HUES6 (cell line): ENCODE measurements around the gene ZAR1.

Source experiments
- H3K27ac ChIP-seq: 2 replicates; pipeline ENCODE4 v1.7.0; 2013; ENCODE audit warnings: low read depth, mild to moderate bottlenecking, low read length, inconsistent platforms
- H3K27me3 ChIP-seq: 2 replicates; pipeline ENCODE4 v1.6.1; 2013; ENCODE audit warnings: low read length; ENCODE audit not compliant: control insufficient read depth, insufficient read depth
- H3K36me3 ChIP-seq: 2 replicates; pipeline ENCODE4 v1.6.1; 2013; ENCODE audit warnings: low read length; ENCODE audit not compliant: control insufficient read depth, insufficient read depth
- H3K4me1 ChIP-seq: 2 replicates; pipeline ENCODE4 v1.6.1; 2013; ENCODE audit warnings: low read length; ENCODE audit not compliant: control insufficient read depth, insufficient read depth
- H3K4me3 ChIP-seq: 2 replicates; pipeline ENCODE4 v1.5.1; 2013; ENCODE audit warnings: low read depth, low read length
- H3K9ac ChIP-seq: one replicate; pipeline ENCODE4 v1.6.1; 2013; ENCODE audit warnings: mild to moderate bottlenecking, low read length
- H3K9me3 ChIP-seq: 2 replicates; pipeline ENCODE4 v1.6.1; 2013; ENCODE audit warnings: low read depth, low read length; ENCODE audit not compliant: control insufficient read depth, insufficient read depth

ZAR1 gene

GRCh38 chr4:48467891-48468290 is 22.2 kb upstream of the ZAR1 start:
- no peak overlapping the region for H3K27ac ChIP-seq
- no peaks in the 10 kb centered on the region; the same call in 1 of the 2 replicates for H3K4me1 ChIP-seq
- no peaks in the 10 kb centered on the region for H3K9me3 ChIP-seq
- no peak overlapping the region for H3K4me3 ChIP-seq
- no peaks in the 10 kb centered on the region for H3K27me3 ChIP-seq
- no peak overlapping the region for H3K9ac ChIP-seq
- no peaks in the 10 kb centered on the region for H3K36me3 ChIP-seq

GRCh38 chr4:48470137-48470536 is 19.9 kb upstream of the ZAR1 start:
- Histone ChIP-seq H3K4me3 (no peak overlapping the region), H3K36me3 (no peaks in the 10 kb centered on the region), H3K9ac (no peak overlapping the region), H3K27ac (no peak overlapping the region), H3K4me1 (no peaks in the 10 kb centered on the region; the same call in 1 of the 2 replicates), H3K27me3 (no peaks in the 10 kb centered on the region), H3K9me3 (no peaks in the 10 kb centered on the region)

- H3K9ac ChIP-seq = no peak overlapping the region
- no peaks in the 10 kb centered on the region for H3K36me3 ChIP-seq
- H3K4me3 ChIP-seq = no peak overlapping the region
- no peaks in the 10 kb centered on the region for H3K9me3 ChIP-seq
- H3K27me3 ChIP-seq = no peaks in the 10 kb centered on the region
- no peaks in the 10 kb centered on the region; the same call in 1 of the 2 replicates for H3K4me1 ChIP-seq
- H3K27ac ChIP-seq = no peak overlapping the region
These were observed 19.5 kb upstream of the ZAR1 start for GRCh38 chr4:48470570-48470969.

- Histone ChIP-seq H3K9me3 (no peaks in the 10 kb centered on the region), H3K4me3 (no peak overlapping the region), H3K9ac (no peak overlapping the region), H3K36me3 (no peaks in the 10 kb centered on the region), H3K27ac (no peak overlapping the region), H3K4me1 (no peaks in the 10 kb centered on the region; the same call in 1 of the 2 replicates), H3K27me3 (no peaks in the 10 kb centered on the region)
These were observed 17.3 kb upstream of the ZAR1 start for GRCh38 chr4:48472794-48473193.

GRCh38 chr4:48475770-48476169 is 14.3 kb upstream of the ZAR1 start:
- H3K4me1 ChIP-seq = no peaks in the 10 kb centered on the region
- H3K36me3 ChIP-seq = no peaks in the 10 kb centered on the region

GRCh38 chr4:48478273-48478672 is 11.8 kb upstream of the ZAR1 start:
- no peaks in the 10 kb centered on the region for H3K9me3 ChIP-seq
- H3K27me3 ChIP-seq = peaks cover 20% of the 10 kb centered on the region
- peaks cover 6% of the 10 kb centered on the region; the same call in 1 of the 2 replicates for H3K4me1 ChIP-seq
- H3K27ac ChIP-seq = no peak overlapping the region
- no peak overlapping the region for H3K4me3 ChIP-seq
- no peaks in the 10 kb centered on the region for H3K36me3 ChIP-seq
- no peak overlapping the region for H3K9ac ChIP-seq

More at GRCh38 chr4:48475770-48476169, 14.3 kb upstream of the ZAR1 start:
- no peak overlapping the region for H3K9ac ChIP-seq
- H3K9me3 ChIP-seq = no peaks in the 10 kb centered on the region
- H3K4me3 ChIP-seq = no peak overlapping the region
- no peaks in the 10 kb centered on the region for H3K27me3 ChIP-seq
- H3K27ac ChIP-seq = no peak overlapping the region

- H3K9ac ChIP-seq = no peak overlapping the region
- H3K36me3 ChIP-seq = no peaks in the 10 kb centered on the region
- no peak overlapping the region for H3K4me3 ChIP-seq
- H3K4me1 ChIP-seq = peaks cover 6% of the 10 kb centered on the region; the same call in 1 of the 2 replicates
- H3K27ac ChIP-seq = no peak overlapping the region
- H3K27me3 ChIP-seq = peaks cover 48% of the 10 kb centered on the region
- H3K9me3 ChIP-seq = no peaks in the 10 kb centered on the region
These were observed 8.5 kb upstream of the ZAR1 start for GRCh38 chr4:48481581-48481980.

- Histone ChIP-seq H3K27me3 (peaks cover 61% of the 10 kb centered on the region), H3K4me3 (peak within 1 kb of the TSS; percentile 63), H3K4me1 (peaks cover 6% of the 10 kb centered on the region; the same call in 1 of the 2 replicates), H3K9ac (peak within 1 kb of the TSS; percentile 73), H3K9me3 (no peaks in the 10 kb centered on the region), H3K27ac (no peak within 1 kb of the TSS), H3K36me3 (no peaks in the 10 kb centered on the region)
These were observed 6.9 kb upstream of the ZAR1 start, which contains the start of gene SLC10A4 for GRCh38 chr4:48483006-48483776. Gene SLC10A4 (plus strand): TSS chr4:48483343. CDS start chr4:48483562, 219 bp downstream.

GRCh38 chr4:48483777-48484493 is 6.1 kb upstream of the ZAR1 start:
- Histone ChIP-seq H3K4me3 (peak overlapping the region; percentile 63), H3K4me1 (peaks cover 6% of the 10 kb centered on the region; the same call in 1 of the 2 replicates), H3K9ac (peak overlapping the region; percentile 73), H3K27me3 (peaks cover 68% of the 10 kb centered on the region), H3K9me3 (no peaks in the 10 kb centered on the region), H3K36me3 (no peaks in the 10 kb centered on the region), H3K27ac (no peak overlapping the region)

- H3K4me1 ChIP-seq = peaks cover 9% of the 10 kb centered on the region; the same call in 1 of the 2 replicates
- H3K36me3 ChIP-seq = no peaks in the 10 kb centered on the region
- H3K27me3 ChIP-seq = peaks cover 75% of the 10 kb centered on the region
- H3K4me3 ChIP-seq = peak overlapping the region; percentile 63
- H3K9me3 ChIP-seq = no peaks in the 10 kb centered on the region
- no peak overlapping the region for H3K27ac ChIP-seq
- no peak overlapping the region for H3K9ac ChIP-seq
These were observed 5.4 kb upstream of the ZAR1 start for GRCh38 chr4:48484494-48485168.
